PC-9 (cell line): ENCODE measurements around the gene PHACTR1. TPM values are rescaled to one million over a fixed set of nuclear protein-coding genes. Genes with fewer than 3 reads are reported as not detected.

Experiments used
- BruUV-seq: library from RNA; stranded (reverse); fragments of 400-500 nt; replicated peaks from 2 replicates; lab custom pipeline; 2021; lab: Mats Ljungman, UMichigan
- CTCF ChIA-PET: fragments of 300-600 bp; sonication (Branson Sonifier 250); formaldehyde crosslinking; loops from one replicate; lab custom pipeline; 2022; ENCODE audit warnings: antibody characterized with exemption; lab: Charles Lee
- POLR2A ChIA-PET: fragments of 300-600 bp; sonication (Branson Sonifier 250); formaldehyde crosslinking; loops from one replicate; lab custom pipeline; 2022; ENCODE audit warnings: antibody characterized with exemption; ENCODE audit not compliant: unreplicated experiment; lab: Charles Lee
- DNase-seq, 2 experiments: peaks; one replicate each; pipeline versions ENCODE4 v3.0.0 to v3.0.0-alpha.2; 2015 to 2022; ENCODE audit warnings: mixed read lengths in 1 of 2
- H2AFZ ChIP-seq: fragments of 200-600 bp; sonication (generic); 2 replicates; pipeline ENCODE4 v1.8.1; 2017; ENCODE audit warnings: antibody characterized with exemption
- H3F3A ChIP-seq: fragments of 200-600 bp; sonication (generic); 2 replicates; pipeline ENCODE4 v1.8.1; 2017; ENCODE audit warnings: antibody characterized with exemption, mild to moderate bottlenecking, low read depth; ENCODE audit not compliant: insufficient read depth
- H3K27ac ChIP-seq: fragments of 200-600 bp; sonication (generic); 2 replicates; pipeline ENCODE4 v1.6.1; 2016; ENCODE audit warnings: mixed run types
- H3K27me3 ChIP-seq: fragments of 200-600 bp; sonication (generic); 2 replicates; pipeline ENCODE4 v1.6.1; 2016; ENCODE audit warnings: low read depth, mixed run types; ENCODE audit not compliant: insufficient read depth
- H3K36me3 ChIP-seq: fragments of 200-600 bp; sonication (generic); 2 replicates; pipeline ENCODE4 v1.6.1; 2016; ENCODE audit warnings: low read depth, mixed run types
- H3K4me1 ChIP-seq: fragments of 200-600 bp; sonication (generic); replicated peaks from 2 replicates; pipeline ENCODE4 v1.6.1; 2016; ENCODE audit warnings: mixed run types; ENCODE audit not compliant: insufficient read depth
- H3K4me2 ChIP-seq: fragments of 200-600 bp; sonication (generic); 2 replicates; pipeline ENCODE4 v1.6.1; 2017; ENCODE audit warnings: mixed run types
- H3K4me3 ChIP-seq: fragments of 200-600 bp; sonication (generic); 2 replicates; pipeline ENCODE4 v1.6.1; 2016; ENCODE audit warnings: mixed run types
- H3K79me2 ChIP-seq: fragments of 200-600 bp; sonication (generic); 2 replicates; pipeline ENCODE4 v1.6.1; 2017; ENCODE audit warnings: low read depth, mixed run types
- H3K9me2 ChIP-seq: fragments of 200-600 bp; sonication (generic); 2 replicates; pipeline ENCODE4 v1.8.1; 2017; ENCODE audit warnings: mild to moderate bottlenecking; ENCODE audit not compliant: insufficient read depth
- H3K9me3 ChIP-seq: fragments of 200-600 bp; sonication (generic); 2 replicates; pipeline ENCODE4 v1.8.1; 2016; ENCODE audit warnings: low read depth; ENCODE audit not compliant: insufficient read depth
- H4K20me1 ChIP-seq: fragments of 200-600 bp; sonication (generic); 2 replicates; pipeline ENCODE4 v1.8.1; 2017; ENCODE audit not compliant: insufficient read depth
- CTCF ChIP-seq: fragments of 200-600 bp; sonication (generic); conservative IDR thresholded peaks from 2 replicates; pipeline ENCODE4 v1.6.1; 2017; ENCODE audit warnings: mixed run types, antibody characterized with exemption, mild to moderate bottlenecking, moderate library complexity
- EZH2 ChIP-seq: fragments of 200-600 bp; sonication (generic); IDR thresholded peaks from 2 replicates; pipeline ENCODE4 v1.8.0; 2017; ENCODE audit warnings: antibody characterized with exemption, low read depth
- intact Hi-C: fragments of 100-400 bp; cut with micrococcal nuclease; formaldehyde crosslinking; loops from one replicate; pipeline ENCODE4 v1.10.0; 2022; ENCODE audit not compliant: unreplicated experiment
- total RNA-seq: library from RNA; stranded (reverse); gene quantifications from 2 replicates; pipeline ENCODE4 v1.2.3, GENCODE V29; 2021

The PHACTR1 gene
- total RNA-seq, 1 experiment from 2014 or later, result not detected

DNA sequence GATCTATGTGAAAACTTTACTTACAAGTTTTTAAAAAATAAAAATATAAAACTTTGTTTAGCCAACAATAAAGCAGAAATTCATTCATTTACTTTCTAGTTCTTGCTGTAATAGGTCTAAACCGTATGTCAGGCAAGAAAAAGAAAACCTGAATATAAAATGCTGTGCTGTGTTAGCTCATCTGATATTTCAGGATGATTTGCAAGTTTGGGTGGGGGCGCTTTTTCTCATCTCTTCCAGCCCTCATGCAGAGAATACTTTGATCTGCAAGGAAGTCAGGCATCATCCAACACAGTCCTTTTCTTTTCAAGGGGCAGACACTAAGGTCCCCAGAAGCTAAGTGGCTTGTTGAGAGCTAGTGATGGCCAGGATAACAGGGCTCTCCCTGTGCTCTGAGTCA, 458.5 kb downstream of the PHACTR1 start:
- Histone ChIP-seq H3K4me1 (no peaks in the 10 kb centered on the region), H3K9me2 (no peaks in the 10 kb centered on the region), H3F3A (no peaks in the 10 kb centered on the region), H3K79me2 (no peaks in the 10 kb centered on the region), H3K4me3 (no peak overlapping the region), H2AFZ (no peak overlapping the region), H4K20me1 (no peaks in the 10 kb centered on the region), H3K27me3 (peaks cover 65% of the 10 kb centered on the region), H3K4me2 (no peak overlapping the region), H3K9me3 (no peaks in the 10 kb centered on the region), H3K36me3 (no peaks in the 10 kb centered on the region), H3K27ac (no peak overlapping the region)
- no TSS peak for BruUV-seq
- POLR2A ChIA-PET, result no interaction called here
- CTCF ChIA-PET, result no interaction called here
- no peak for DNase-seq
- TF ChIP-seq CTCF (no peak), EZH2 (no peak)
- intact Hi-C loops, result no loop called here

GRCh38 chr6:13175759-13176158, 459.2 kb downstream of the PHACTR1 start:
- Histone ChIP-seq H3K4me2 (no peak overlapping the region), H3K9me2 (no peaks in the 10 kb centered on the region), H2AFZ (no peak overlapping the region), H3K4me3 (no peak overlapping the region), H3K4me1 (no peaks in the 10 kb centered on the region), H4K20me1 (no peaks in the 10 kb centered on the region), H3K79me2 (no peaks in the 10 kb centered on the region), H3K9me3 (no peaks in the 10 kb centered on the region), H3F3A (no peaks in the 10 kb centered on the region), H3K36me3 (no peaks in the 10 kb centered on the region), H3K27ac (no peak overlapping the region), H3K27me3 (peaks cover 65% of the 10 kb centered on the region)
- DNase-seq, result no peak
- no TSS peak for BruUV-seq
- intact Hi-C loops, result no loop called here
- ChIA-PET POLR2A (no interaction called here), CTCF (no interaction called here)
- TF ChIP-seq EZH2 (no peak), CTCF (no peak)

DNA sequence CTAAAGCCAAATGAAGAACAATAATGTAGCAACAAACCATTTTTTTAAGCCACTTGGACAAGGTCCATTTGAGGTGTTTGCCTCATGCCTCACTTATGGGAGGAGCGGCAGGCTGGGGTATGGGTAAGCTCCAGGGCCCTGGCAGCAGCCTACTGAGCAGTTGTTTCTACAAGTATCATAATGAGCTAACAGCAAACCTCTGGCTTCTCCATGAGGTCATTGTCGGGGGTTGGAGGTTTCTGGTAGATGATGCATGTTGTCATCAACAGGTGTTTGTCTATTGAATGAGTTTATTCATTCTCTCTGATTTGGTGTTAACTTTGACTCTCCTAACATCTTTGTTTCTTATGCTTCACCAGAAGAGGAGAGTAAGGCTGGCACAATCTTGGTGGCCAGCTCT, 461.1 kb downstream of the PHACTR1 start:
- H3K36me3 ChIP-seq, result no peaks in the 10 kb centered on the region
- H3K4me3 ChIP-seq, result no peak overlapping the region
- no peak overlapping the region for H3K27ac ChIP-seq
- DNase-seq, result no peak
- H3K9me3 ChIP-seq, result no peaks in the 10 kb centered on the region
- no peaks in the 10 kb centered on the region for H3K9me2 ChIP-seq
- H4K20me1 ChIP-seq, result no peaks in the 10 kb centered on the region
- intact Hi-C loops, result no loop called here
- CTCF ChIA-PET, result no interaction called here
- BruUV-seq, result no TSS peak
- no peaks in the 10 kb centered on the region for H3K4me1 ChIP-seq
- TF ChIP-seq CTCF (no peak), EZH2 (no peak)
- H3K79me2 ChIP-seq, result no peaks in the 10 kb centered on the region
- no peaks in the 10 kb centered on the region for H3F3A ChIP-seq
- peaks cover 63% of the 10 kb centered on the region for H3K27me3 ChIP-seq
- no peak overlapping the region for H3K4me2 ChIP-seq
- no peak overlapping the region for H2AFZ ChIP-seq
- POLR2A ChIA-PET, result no interaction called here
